ENCODE results near the gene RUNX1.

The RUNX1 gene

DNA sequence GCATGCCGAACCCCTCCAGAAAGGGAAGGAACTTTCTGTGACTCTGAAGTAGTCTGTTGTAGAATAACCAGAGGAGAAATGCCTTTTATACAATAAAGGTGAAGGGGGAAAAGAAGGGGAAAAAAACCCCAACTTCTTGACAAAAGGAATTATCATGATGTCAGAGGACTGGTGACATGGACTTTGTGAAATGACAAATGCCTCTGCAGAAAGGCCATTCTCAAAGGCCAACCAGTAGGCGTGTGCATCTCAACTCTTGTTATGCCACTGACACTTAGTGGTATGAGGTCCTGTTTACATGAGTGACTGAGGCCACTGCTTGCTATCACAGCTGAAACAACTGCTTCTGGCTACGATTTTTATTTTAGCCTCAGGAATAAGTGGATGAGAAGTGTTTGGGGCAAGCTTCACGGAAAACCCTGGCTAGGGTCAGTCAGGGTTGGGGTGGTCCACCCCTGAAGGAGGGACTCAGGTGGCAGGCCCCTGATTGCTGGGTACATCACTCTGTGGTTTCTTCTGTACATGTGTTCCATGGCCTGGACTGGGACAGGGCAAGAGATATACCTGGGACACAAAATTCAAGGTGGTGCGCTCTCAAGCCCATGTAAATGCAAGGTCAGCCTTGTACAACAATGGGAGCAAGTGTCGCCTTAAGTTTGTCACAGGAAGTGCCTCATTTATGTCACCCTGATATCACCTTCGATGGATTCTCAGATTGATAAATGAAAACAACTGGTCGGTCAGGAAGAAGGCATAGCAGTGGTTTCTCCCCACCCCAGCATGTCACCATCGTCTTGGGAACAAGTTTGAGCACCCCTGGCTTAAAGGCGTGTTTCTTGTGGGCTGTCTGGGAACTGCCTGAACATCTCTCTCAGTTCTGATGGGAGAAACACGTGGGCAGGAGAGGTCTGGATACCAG is 12.4 kb downstream of the RUNX1 start:
- DNase-seq (ENCODE audit: low read depth): no peak

DNA sequence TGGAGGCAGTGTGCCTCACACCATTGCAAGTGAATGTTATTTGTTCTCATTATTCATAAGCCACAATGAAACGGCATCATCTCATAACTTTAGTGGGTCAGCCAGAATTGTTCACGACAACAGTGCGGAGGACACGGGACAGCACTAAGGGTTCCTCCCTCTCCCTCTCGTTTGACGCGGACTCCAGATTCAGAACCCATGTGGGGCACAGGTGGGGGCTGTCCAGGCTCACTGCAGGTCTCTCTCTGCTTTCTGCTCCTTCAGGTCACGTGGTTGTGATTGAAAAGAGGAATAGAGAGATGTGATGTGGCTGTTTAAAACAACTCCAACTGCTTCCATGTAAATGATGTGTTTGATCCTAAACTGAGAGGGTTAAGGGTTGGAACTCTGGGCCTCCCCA is 13.5 kb downstream of the RUNX1 start:
- no peak for DNase-seq (ENCODE audit: low read depth)

GRCh38 chr21:35035116-35035515 is 14.0 kb downstream of the RUNX1 start:
- DNase-seq (ENCODE audit: low read depth): no peak

- no peak for DNase-seq (ENCODE audit: low read depth)
These were observed 14.7 kb downstream of the RUNX1 start for GRCh38 chr21:35034203-35034926.

- no peak for DNase-seq (ENCODE audit: low read depth)
These were observed 16.4 kb downstream of the RUNX1 start for GRCh38 chr21:35032474-35033263.

DNA sequence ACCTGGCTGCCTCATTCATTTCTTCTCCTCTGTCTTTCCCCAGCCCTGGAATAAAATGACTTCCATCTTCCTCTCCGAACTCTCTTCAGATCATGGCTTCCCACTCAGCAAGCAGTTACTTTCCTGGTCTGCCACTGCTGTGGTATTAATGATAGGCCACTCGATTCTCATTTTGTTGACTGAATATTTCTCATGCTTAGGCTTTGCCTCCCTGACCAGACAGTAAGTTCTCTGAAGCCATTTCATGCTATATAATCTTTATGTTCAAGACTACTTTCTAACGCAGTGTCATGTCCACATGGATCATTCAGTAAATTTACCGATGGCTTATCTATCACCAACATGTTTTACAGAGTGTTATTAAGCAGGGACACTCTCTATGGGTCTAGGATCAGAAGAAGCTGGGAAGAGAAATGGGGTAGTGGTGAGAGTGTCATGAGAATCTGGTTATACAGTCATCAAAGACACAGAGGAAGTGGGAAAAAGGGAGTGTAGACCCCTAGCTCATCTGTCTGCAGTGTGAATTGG is 20.6 kb downstream of the RUNX1 start:
- DNase-seq (ENCODE audit: low read depth): no peak

- DNase-seq (ENCODE audit: low read depth): no peak
These were observed 21.3 kb downstream of the RUNX1 start for GRCh38 chr21:35027563-35028450.

DNA sequence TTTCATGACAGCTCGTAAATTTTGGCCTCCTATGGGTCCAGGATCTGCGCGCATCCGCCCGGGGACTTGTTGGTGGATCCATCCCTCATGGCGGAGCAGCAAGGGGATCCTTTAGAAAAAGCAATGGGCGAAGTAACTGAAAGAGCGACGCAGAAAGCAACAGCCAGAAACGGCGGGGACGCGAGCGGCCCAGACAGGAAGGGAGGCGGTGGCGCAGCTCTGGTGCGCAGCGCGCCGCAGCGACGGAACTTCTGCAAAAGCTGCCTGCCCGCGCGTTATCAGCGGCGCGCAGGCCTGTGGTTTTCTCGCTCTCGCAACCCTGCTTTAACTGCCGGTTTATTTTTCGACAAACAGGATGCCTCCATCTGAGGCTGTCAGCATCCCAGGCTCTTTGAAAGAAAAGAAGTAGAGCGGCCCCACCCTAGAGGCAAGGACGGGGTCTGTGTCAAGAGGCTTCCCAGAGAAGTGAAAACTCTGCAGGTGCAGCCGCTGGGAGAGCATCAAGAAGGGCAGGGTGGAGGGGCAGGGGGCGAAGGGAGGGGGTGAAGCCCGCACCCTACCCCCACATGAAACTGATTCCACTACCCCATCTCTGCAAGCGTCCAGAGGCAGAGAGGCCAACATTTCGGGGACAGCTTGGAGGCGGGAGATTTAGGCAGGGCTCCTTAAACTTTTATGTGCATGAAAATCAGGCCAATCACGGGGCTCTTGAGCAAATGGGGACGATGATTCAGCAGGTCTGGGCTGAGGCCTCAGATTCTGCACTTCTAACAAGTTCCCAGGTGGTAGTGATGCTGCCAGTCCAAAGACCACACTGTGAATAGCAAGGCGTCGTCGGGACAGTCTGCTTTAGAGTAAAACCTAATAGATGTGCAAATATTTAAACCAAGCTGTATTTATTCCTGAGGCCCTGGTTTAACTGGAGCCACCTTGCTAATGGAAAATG is 22.2 kb downstream of the RUNX1 start:
- DNase-seq (ENCODE audit: low read depth): peak; percentile 73

DNA sequence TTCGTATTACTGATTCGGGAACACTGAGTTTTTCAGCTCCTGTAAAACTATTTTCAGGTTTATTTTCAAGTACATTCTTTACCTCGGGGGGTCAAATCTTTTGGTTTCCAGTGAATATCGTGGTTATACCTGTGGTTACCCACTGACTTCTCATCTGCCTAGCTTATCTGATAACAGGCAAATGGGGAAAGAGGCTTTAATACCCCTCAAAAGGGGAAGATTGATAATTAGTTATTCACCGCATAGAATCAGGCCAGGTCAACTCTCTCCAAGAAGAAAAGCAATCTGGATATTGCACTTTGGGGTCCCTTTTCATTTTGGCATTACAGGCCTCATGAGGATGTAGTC is 23.0 kb downstream of the RUNX1 start:
- DNase-seq (ENCODE audit: low read depth): no peak

DNA sequence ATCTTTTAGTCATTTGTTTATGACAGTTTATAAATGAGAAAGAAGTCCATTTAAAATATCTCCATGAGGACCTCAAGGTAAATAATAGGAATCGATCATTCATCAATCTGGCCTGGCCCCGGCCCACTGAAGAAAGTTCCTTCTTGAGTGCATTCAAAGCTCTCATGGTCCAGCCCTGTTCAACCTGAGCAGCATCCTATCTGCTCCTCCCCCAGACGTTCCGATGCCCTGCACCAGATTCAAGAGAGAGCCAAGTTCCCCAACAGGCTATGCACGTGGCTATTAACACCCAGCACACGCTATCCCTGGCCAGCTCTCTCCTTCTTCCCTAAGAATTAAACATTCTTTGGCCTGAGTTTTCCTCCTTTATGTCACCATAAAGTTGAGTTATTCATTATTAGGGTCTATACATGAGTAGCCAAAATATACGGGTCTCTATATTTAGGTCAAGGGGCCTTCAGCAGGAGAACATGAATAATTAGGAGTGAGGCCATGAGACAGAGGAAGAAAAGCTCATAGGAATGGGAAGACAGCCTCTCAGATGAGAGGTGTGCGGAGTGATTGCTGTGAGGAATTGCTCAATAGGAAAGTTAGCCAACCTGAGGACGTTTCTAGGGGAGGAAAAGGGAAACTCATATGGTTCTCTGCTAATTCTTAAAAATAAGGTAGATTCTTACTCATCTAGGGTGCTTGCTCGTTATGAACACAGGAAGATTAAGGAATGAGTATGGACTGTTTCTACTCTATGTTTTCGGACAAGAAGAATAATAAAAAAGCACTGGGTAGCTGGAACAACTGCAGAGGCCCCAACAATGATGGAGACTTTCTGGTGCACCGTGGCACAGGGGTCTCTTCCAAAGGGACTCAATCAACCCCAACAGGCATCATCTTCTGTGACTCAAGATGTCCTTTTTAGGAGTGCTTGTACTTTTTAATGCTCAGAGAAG is 23.6 kb downstream of the RUNX1 start:
- DNase-seq (ENCODE audit: low read depth): no peak

DNA sequence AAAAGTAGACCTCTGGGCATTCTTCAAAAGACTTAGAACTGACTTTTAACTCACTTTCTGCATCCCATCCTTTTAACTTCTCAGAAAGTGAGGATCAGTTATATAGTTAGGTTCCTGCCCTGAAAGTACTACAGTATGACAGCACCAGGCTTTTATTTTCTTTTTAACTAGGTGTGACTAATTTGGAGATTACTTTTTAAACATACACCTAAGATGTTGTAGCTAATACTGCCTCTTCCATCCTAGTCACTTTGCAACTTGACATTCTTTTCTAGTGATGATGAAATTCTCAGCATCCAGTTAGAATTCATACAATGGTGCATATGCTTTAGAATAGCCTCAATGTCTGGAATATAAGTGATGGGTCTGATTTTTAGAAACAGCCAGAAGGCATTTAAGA is 24.6 kb downstream of the RUNX1 start:
- DNase-seq (ENCODE audit: low read depth): no peak

- DNase-seq (ENCODE audit: low read depth): no peak
These were observed 25.1 kb downstream of the RUNX1 start for GRCh38 chr21:35024071-35024420.

DNA sequence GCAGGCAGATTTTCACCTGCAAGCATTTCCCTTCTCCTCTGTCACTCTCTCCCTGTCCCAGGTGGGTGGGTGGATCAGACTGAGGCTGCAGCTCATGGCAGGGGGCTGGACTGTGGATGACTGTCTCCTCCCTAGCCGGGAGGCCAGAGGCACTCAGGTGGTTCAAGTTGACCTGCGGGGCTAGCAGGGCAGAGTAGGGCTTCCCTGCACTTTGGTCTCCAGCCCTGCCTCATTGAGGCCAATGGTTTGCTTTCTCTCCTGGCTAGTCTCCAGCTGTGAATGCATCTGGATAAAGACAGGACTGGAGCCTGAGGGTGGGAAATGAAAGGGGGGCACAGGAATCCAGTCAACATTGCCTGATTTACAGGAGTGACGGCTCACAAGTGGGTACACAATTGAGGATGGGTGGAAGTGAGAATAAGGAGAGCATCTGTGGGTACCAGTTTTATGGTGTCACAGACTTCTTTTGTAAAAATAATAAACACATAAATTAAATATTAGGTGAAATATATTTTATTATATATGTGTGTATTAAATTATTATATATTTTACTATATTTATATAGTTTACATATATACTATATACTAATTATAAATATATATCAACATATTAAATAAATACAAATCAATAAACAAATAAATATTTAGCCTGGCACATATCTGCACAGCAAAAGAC is 25.6 kb downstream of the RUNX1 start:
- no peak for DNase-seq (ENCODE audit: low read depth)

GRCh38 chr21:35021546-35021945 is 27.6 kb downstream of the RUNX1 start:
- no peak for DNase-seq (ENCODE audit: low read depth)

DNA sequence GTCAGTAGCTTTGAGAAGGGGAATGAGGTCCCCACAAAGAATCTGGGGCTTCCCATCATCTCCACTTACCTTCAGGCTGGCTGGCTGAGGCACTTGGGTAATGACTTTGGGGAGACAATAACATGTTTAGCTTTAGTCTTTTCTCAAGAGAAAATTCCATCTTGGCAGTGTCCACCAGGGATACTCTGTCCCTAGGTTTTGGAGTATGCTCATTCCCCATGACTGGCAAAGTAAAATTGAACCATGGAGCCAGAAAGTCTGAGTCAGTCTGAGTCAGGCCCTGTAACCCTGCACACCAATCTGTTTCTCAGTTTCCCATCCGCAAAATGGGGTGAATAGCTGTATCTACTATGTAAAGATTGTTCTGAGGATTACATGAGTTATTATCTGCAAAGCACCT is 28.2 kb downstream of the RUNX1 start:
- DNase-seq (ENCODE audit: low read depth): no peak

DNA sequence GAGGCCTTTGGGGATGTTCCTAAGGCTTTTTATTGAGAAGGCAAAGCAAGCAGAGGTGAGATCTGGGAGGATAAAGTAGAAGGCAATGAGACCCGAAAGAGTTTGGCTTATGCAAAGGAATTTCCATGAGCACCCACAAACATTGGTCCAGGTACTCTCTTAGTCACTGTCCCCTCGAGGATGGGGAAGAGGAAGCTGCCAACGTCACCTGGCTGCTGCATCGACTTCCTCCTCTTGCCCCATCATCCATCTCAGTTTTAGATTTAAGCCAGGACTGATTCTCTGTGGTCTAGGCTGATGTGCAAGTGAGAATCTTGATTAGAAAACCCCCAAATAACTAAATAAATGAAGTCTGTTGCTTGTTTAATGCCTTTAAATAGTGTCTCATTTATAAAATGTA is 28.7 kb downstream of the RUNX1 start:
- peak; percentile 41 for DNase-seq (ENCODE audit: low read depth)

- no peak for DNase-seq (ENCODE audit: low read depth)
These were observed 29.5 kb downstream of the RUNX1 start for GRCh38 chr21:35019631-35020032.

DNA sequence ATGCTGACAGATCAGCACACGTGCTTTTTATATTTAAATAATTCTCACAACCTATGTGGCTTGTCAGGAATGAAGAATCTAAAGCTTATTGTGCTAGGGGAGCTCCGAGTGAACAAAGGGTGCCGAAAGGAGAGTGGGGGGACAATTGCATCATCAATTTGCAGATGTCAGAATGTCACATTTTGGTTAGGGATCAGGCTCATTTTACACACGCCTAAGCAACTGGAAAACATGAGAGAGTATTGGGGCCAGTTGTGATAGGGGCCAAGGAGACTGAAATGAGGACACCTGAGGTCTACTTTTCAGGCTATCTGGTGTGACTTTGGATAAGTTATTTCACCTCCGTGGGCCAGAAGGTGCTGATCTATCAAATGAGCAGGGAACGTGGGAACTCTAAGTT is 31.8 kb downstream of the RUNX1 start:
- no peak for DNase-seq (ENCODE audit: low read depth)

Data from stimulated activated CD4-positive, alpha-beta T cell treated with anti-CD3 and anti-CD28 coated beads, Interleukin-2, amount 100 ng/mL, for 4 hours (primary cell).